Heart right ventricle (tissue), 16 donors: ENCODE results near the gene MYO18B. TPM values are rescaled to one million over a fixed set of nuclear protein-coding genes. Genes with fewer than 3 reads are reported as not detected.
"Not testable (repeated sequence)": the region's sequence is repeated elsewhere in the genome, so short reads cannot be mapped to it uniquely, and the experiment has no call there.

Source experiments
- ATAC-seq, 8 donors: fragments of 200-7000 bp; cut with Tn5 transposase; one replicate each; pipeline ENCODE4 v1.9.1; 2020; ENCODE audit warnings: mild to moderate bottlenecking in 8 of 8, moderate library complexity in 8 of 8, moderate number of reproducible peaks in 1 of 8
- DNase-seq, 2 donors: peaks; one replicate each; pipeline ENCODE4 v3.0.0-alpha.2; 2020
- H3K27ac ChIP-seq, 10 donors: fragments of 200-600 bp; sonication (generic) in 2 of 10; one replicate each; pipeline versions ENCODE4 v1.5.0 to v1.8.0; 2020 to 2022; ENCODE audit warnings: mild to moderate bottlenecking in 3 of 10
- H3K27me3 ChIP-seq, 7 donors: fragments of 200-600 bp; one replicate each; pipeline ENCODE4 v1.8.0; 2021 to 2022; ENCODE audit warnings: mild to moderate bottlenecking in 2 of 7
- H3K36me3 ChIP-seq, 9 donors: fragments of 200-600 bp; sonication (generic) in 1 of 9; one replicate each; pipeline versions ENCODE4 v1.5.0 to v1.8.0; 2020 to 2022; ENCODE audit warnings: mild to moderate bottlenecking in 2 of 9
- H3K4me1 ChIP-seq, 9 donors: fragments of 200-600 bp; sonication (generic) in 1 of 9; one replicate each; pipeline versions ENCODE4 v1.5.0 to v1.8.0; 2020 to 2022; ENCODE audit warnings: mild to moderate bottlenecking in 4 of 9
- H3K4me3 ChIP-seq, 10 donors: fragments of 200-600 bp; sonication (generic) in 2 of 10; one replicate each; pipeline versions ENCODE4 v1.5.0 to v1.8.0; 2020 to 2022; ENCODE audit warnings: mild to moderate bottlenecking in 7 of 10, moderate library complexity in 2 of 10
- H3K9me3 ChIP-seq, 11 donors: fragments of 200-600 bp in 10 of 11; sonication (generic) in 2 of 11; one replicate each; pipeline versions ENCODE4 v1.5.0 to v1.8.0; 2013 to 2022; ENCODE audit warnings: mild to moderate bottlenecking in 2 of 11, control low read depth in 1 of 11, moderate library complexity in 1 of 11
- CTCF ChIP-seq, 9 donors: fragments of 200-600 bp; sonication (generic) in 2 of 9; IDR thresholded peaks; one replicate each; pipeline versions ENCODE4 v1.5.0 to v1.8.0; 2021 to 2022; ENCODE audit warnings: antibody characterized with exemption in 9 of 9, mild to moderate bottlenecking in 5 of 9, moderate library complexity in 1 of 9
- WGBS, 2 donors: extraction: QIAGEN DNeasy Blood & Tissue Kit; methylation state at CpG; one replicate each; pipeline ENCODE4 v1.1.7; 2013; ENCODE audit warnings: inconsistent platforms in 1 of 2; 5-methylcytosine and 5-hydroxymethylcytosine counted together
- intact Hi-C, 10 donors: fragments of 100-400 bp; cut with DNase I; formaldehyde crosslinking; loops; one replicate each; pipeline versions ENCODE4 v1.11.1 to v1.14.2; 2022
- polyA plus RNA-seq, 2 donors: library from polyadenylated mRNA; stranded (reverse); fragments of 200-250 nt; gene quantifications; one replicate each; pipeline ENCODE4 v1.2.3, GENCODE V29; 2013
- total RNA-seq, 10 donors: library from RNA; stranded (reverse); fragmentation: NEBNext Ultra II Directional in 3 of 10; extraction: Animal tissue kit (Norgen Biotek cat#: 25700) in 3 of 10; gene quantifications; one replicate each; pipeline versions ENCODE4 v1.2.1 to v1.2.4, GENCODE V29; 2021 to 2023
- donor health status: Arrhythmogenic right ventricular cardiomyopathy.
- donor health status: ischemic (EF 13 %, LVEDD 7.1; RV severe dilation, severe dysfunction).
- donor health status: healthy with polysubstance abuse.
- donor health status: DM: no; HTN: yes; CAD: no.
- donor health status: DM: no; HTN: no; CAD: no.
- donor health status: ischemic (EF 25% LVEDD 6.9; RV normal size, moderate dysfunction).
- donor health status: ischemic (EF 25% LVEDD 5.7; RV mildly dilated, moderate dysfunction).
- donor health status: healthy.
- donor health status: DM: yes; HTN: yes; CAD: no.
- donor health status: Ischemic cardiomyopathy.
- donor health status: ischemic (EF 35%, LVEDD 5.7; RV mildly dilated, moderate dysfunction).
- donor health status: nonischemic (EF 11% LVEDD 7.7; RV severe dilation, severe dysfunction).
- donor health status: DM: yes; HTN: yes; CAD: no.
- donor health status: PGD.
- donor health status: ischemic (EF 29% LVEDD 5.4; RV normal size, mild dysfunction).
- donor health status: nonischemic (EF 23%, LVEDD 6.1; RV moderate dilation, normal function).

The MYO18B gene
- total and polyA plus RNA-seq, 12 donors, result 111 to 407 (median 210) TPM

GRCh38 chr22:25976356-25976755 is 234.4 kb downstream of the MYO18B start:
- H3K27ac ChIP-seq, result no peak overlapping the region
- no peak for ATAC-seq
- H3K36me3 ChIP-seq, result peaks cover 0 to 20% (median 0%) of the 10 kb centered on the region in 9 donors
- peaks cover 0 to 40% (median 8%) of the 10 kb centered on the region in 9 donors for H3K4me1 ChIP-seq
- WGBS, 2 donors, result 67 to 76% methylated on average over 1 of the region's 1 CpG
- no peak for DNase-seq
- no peak for TF ChIP-seq CTCF (IDR thresholded peaks at IDR 0.05)
- H3K9me3 ChIP-seq, result no peaks in the 10 kb centered on the region
- H3K27me3 ChIP-seq, result no peaks in the 10 kb centered on the region
- no peak overlapping the region for H3K4me3 ChIP-seq
- intact Hi-C loops, result no loop called here

GRCh38 chr22:25979968-25980367 is 238.0 kb downstream of the MYO18B start:
- H3K4me1 ChIP-seq, result peaks cover 0 to 47% (median 8%) of the 10 kb centered on the region in 9 donors
- TF ChIP-seq CTCF (IDR thresholded peaks at IDR 0.05), result no peak
- DNase-seq, result no peak
- peaks cover 0 to 9% (median 0%) of the 10 kb centered on the region in 11 donors for H3K9me3 ChIP-seq
- H3K36me3 ChIP-seq, result peaks cover 0 to 17% (median 0%) of the 10 kb centered on the region in 9 donors
- H3K4me3 ChIP-seq, result no peak overlapping the region
- H3K27me3 ChIP-seq, result no peaks in the 10 kb centered on the region
- ATAC-seq, result peak in 1 of 8 donors; percentile 57
- intact Hi-C loops, result no loop called here
- WGBS, 2 donors, result 24 to 36% methylated on average over 3 of the region's 3 CpGs
- H3K27ac ChIP-seq, result peak overlapping the region in 3 of 10 donors; percentile 9 to 18 (median 16)

- ATAC-seq, result peak in 5 of 8 donors; percentile 18 to 72 (median 52)
- H3K4me3 ChIP-seq, DNase-seq, intact Hi-C loops, H3K9me3 ChIP-seq, H3K27me3 ChIP-seq: not testable (repeated sequence)
- 88 to 100% methylated on average over 1 of the region's 1 CpG for WGBS, 2 donors
- Histone ChIP-seq H3K36me3 (peaks cover 0 to 25% (median 0%) of the 10 kb centered on the region in 9 donors), H3K27ac (peak overlapping the region in 6 of 10 donors; percentile 13 to 70 (median 44)), H3K4me1 (peaks cover 0 to 21% (median 4%) of the 10 kb centered on the region in 9 donors)
Observed at GRCh38 chr22:25984911-25985310, 242.9 kb downstream of the MYO18B start.

- no peak for TF ChIP-seq CTCF (IDR thresholded peaks at IDR 0.05)
- Histone ChIP-seq H3K4me3 (no peak overlapping the region), H3K27ac (no peak overlapping the region), H3K36me3 (peaks cover 0 to 28% (median 0%) of the 10 kb centered on the region in 9 donors), H3K4me1 (peaks cover 0 to 19% (median 0%) of the 10 kb centered on the region in 9 donors), H3K9me3 (no peaks in the 10 kb centered on the region), H3K27me3 (no peaks in the 10 kb centered on the region)
- ATAC-seq (no peak), DNase-seq (no peak)
- intact Hi-C loops, result no loop called here
- 32 to 42% methylated on average over 8 of the region's 8 CpGs for WGBS, 2 donors
Observed at GRCh38 chr22:25987948-25988347, 246.0 kb downstream of the MYO18B start.

- peaks cover 0 to 5% (median 0%) of the 10 kb centered on the region in 9 donors for H3K4me1 ChIP-seq
- 68 to 70% methylated on average over 7 to 8 of the region's 8 CpGs for WGBS, 2 donors
- DNase-seq (no peak), ATAC-seq (no peak)
- H3K9me3 ChIP-seq, result no peaks in the 10 kb centered on the region
- H3K36me3 ChIP-seq, result peaks cover 0 to 56% (median 0%) of the 10 kb centered on the region in 9 donors
- no peak overlapping the region for H3K4me3 ChIP-seq
- no peak overlapping the region for H3K27ac ChIP-seq
- intact Hi-C loops, result no loop called here
- TF ChIP-seq CTCF (IDR thresholded peaks at IDR 0.05), result no peak
- H3K27me3 ChIP-seq, result no peaks in the 10 kb centered on the region
Observed at GRCh38 chr22:25990940-25991339, 249.0 kb downstream of the MYO18B start.
